SK-N-SH (cell line): Measurements from ENCODE around the gene EPB41L1. TPM values are rescaled to one million over a fixed set of nuclear protein-coding genes. Genes with fewer than 3 reads are reported as not detected.

Experiments used
- CTCF ChIA-PET: fragments of 300-600, 350-600 bp; formaldehyde crosslinking; extraction: SDS; loops from one replicate; lab custom pipeline; 2021; lab: Yijun Ruan, JAX
- POLR2A ChIA-PET: fragments of 350-600 bp; sonication (Branson Sonifier 250); formaldehyde crosslinking; extraction: SDS; loops from one replicate; lab custom pipeline; 2020; ENCODE audit warnings: antibody characterized with exemption, inconsistent platforms; lab: Yijun Ruan, JAX
- DNase-seq: peaks from one replicate; pipeline ENCODE4 v3.0.0; 2012
- H2AFZ ChIP-seq: fragments of 200-600 bp; sonication (generic); 2 replicates; pipeline ENCODE4 v1.8.1; 2016; ENCODE audit warnings: antibody characterized with exemption, mild to moderate bottlenecking, low read depth
- H3F3A ChIP-seq: fragments of 200-600 bp; sonication (generic); replicated peaks from 2 replicates; pipeline ENCODE3; 2016; ENCODE audit warnings: antibody characterized with exemption, mild to moderate bottlenecking; ENCODE audit not compliant: insufficient read depth
- H3K27ac ChIP-seq, 2 experiments: fragments of 200-500 bp in 1 of 2; fragments of 200-600 bp in 1 of 2; sonication (Bioruptor generic) in 1 of 2; sonication (generic), shearing (Covaris generic) in 1 of 2; 2 replicates each; pipeline versions ENCODE4 v1.5.1 to v1.6.1; 2014 to 2016; ENCODE audit warnings: low read depth in 2 of 2, inconsistent platforms in 1 of 2, low read length in 1 of 2, mild to moderate bottlenecking in 1 of 2, mixed read lengths in 1 of 2
- H3K27me3 ChIP-seq: fragments of 200-600 bp; sonication (generic), shearing (Covaris generic); 2 replicates; pipeline ENCODE4 v1.6.1; 2016; ENCODE audit warnings: mixed run types; ENCODE audit not compliant: insufficient read depth
- H3K36me3 ChIP-seq, 2 experiments: fragments of 200-500 bp in 1 of 2; fragments of 200-600 bp in 1 of 2; sonication (Bioruptor generic) in 1 of 2; sonication (generic) in 1 of 2; replicated peaks in 1 of 2; 2 replicates each; pipeline versions ENCODE3 to v1.5.1; 2014 to 2016; ENCODE audit warnings: low read length in 1 of 2, mild to moderate bottlenecking in 1 of 2; ENCODE audit not compliant: insufficient read depth in 2 of 2, control insufficient read depth in 1 of 2
- H3K4me1 ChIP-seq, 2 experiments: fragments of 200-500 bp in 1 of 2; fragments of 200-600 bp in 1 of 2; sonication (Bioruptor generic) in 1 of 2; sonication (generic), shearing (Covaris generic) in 1 of 2; 2 replicates each; pipeline versions ENCODE4 v1.5.1 to v1.6.1; 2014 to 2016; ENCODE audit warnings: low read depth in 1 of 2, low read length in 1 of 2, mixed run types in 1 of 2; ENCODE audit not compliant: insufficient read depth in 2 of 2, control insufficient read depth in 1 of 2
- H3K4me2 ChIP-seq: fragments of 200-600 bp; sonication (generic), shearing (Covaris generic); 2 replicates; pipeline ENCODE4 v1.6.1; 2017; ENCODE audit warnings: mixed run types
- H3K4me3 ChIP-seq, 2 experiments: fragments of 200-500 bp in 1 of 2; fragments of 200-600 bp in 1 of 2; sonication (Bioruptor generic) in 1 of 2; sonication (generic), shearing (Covaris generic) in 1 of 2; 2 replicates each; pipeline versions ENCODE4 v1.5.1 to v1.8.1; 2014 to 2016; ENCODE audit warnings: low read depth in 2 of 2, inconsistent platforms in 1 of 2, low read length in 1 of 2, mild to moderate bottlenecking in 1 of 2, mixed read lengths in 1 of 2, moderate library complexity in 1 of 2
- H3K79me2 ChIP-seq: fragments of 200-600 bp; sonication (generic); 2 replicates; pipeline ENCODE4 v1.8.1; 2017; ENCODE audit warnings: mild to moderate bottlenecking; ENCODE audit not compliant: insufficient read depth
- H3K9ac ChIP-seq: fragments of 200-600 bp; sonication (generic); 2 replicates; pipeline ENCODE4 v1.6.1; 2017; ENCODE audit warnings: mixed run types
- H3K9me2 ChIP-seq: fragments of 200-600 bp; sonication (generic); 2 replicates; pipeline ENCODE4 v1.6.1; 2017; ENCODE audit warnings: mixed run types
- H3K9me3 ChIP-seq: fragments of 200-600 bp; sonication (generic); 2 replicates; pipeline ENCODE4 v1.6.1; 2017; ENCODE audit warnings: mixed run types, mild to moderate bottlenecking, moderate library complexity
- H4K20me1 ChIP-seq: fragments of 200-600 bp; sonication (generic); 2 replicates; pipeline ENCODE4 v1.6.1; 2017; ENCODE audit warnings: mild to moderate bottlenecking, mixed run types; ENCODE audit not compliant: insufficient read depth
- ELF1 ChIP-seq: IDR thresholded peaks from 2 replicates; pipeline ENCODE4 v1.4.0; 2012
- EP300 ChIP-seq, 2 experiments: IDR thresholded peaks; 2 replicates each; pipeline versions ENCODE4 v1.4.0 to v1.6.1; 2012; ENCODE audit warnings: borderline replicate concordance in 1 of 2, low read depth in 1 of 2, low read length in 1 of 2
- EZH2phosphoT487 ChIP-seq: fragments of 200-600 bp; sonication (generic); IDR thresholded peaks from 2 replicates; pipeline ENCODE4 v1.6.1; 2017; ENCODE audit warnings: low read depth, mixed run types, mild to moderate bottlenecking, antibody characterized with exemption, moderate library complexity, borderline replicate concordance
- FOSL2 ChIP-seq: IDR thresholded peaks from 2 replicates; pipeline ENCODE4 v1.4.0; 2012; ENCODE audit warnings: low read depth, mild to moderate bottlenecking, moderate library complexity, borderline replicate concordance
- FOXJ3 ChIP-seq: sonication (generic); formaldehyde crosslinking; IDR thresholded peaks from 2 replicates; pipeline ENCODE4 v1.5.1; 2020; ENCODE audit warnings: mild to moderate bottlenecking, missing genetic modification reagents
- MEF2A ChIP-seq: IDR thresholded peaks from 2 replicates; pipeline ENCODE4 v1.4.0; 2012; ENCODE audit warnings: low read depth, borderline replicate concordance
- MXI1 ChIP-seq: IDR thresholded peaks from 2 replicates; pipeline ENCODE4 v1.6.1; 2012; ENCODE audit warnings: mild to moderate bottlenecking, low read depth, low read length, improper control_type of control experiment
- NFIC ChIP-seq: IDR thresholded peaks from 2 replicates; pipeline ENCODE4 v1.4.0; 2012; ENCODE audit warnings: borderline replicate concordance
- RAD21 ChIP-seq: IDR thresholded peaks from 2 replicates; pipeline ENCODE4 v1.6.1; 2012; ENCODE audit warnings: mild to moderate bottlenecking, low read length
- RCOR1 ChIP-seq: fragments of 150-350 bp; IDR thresholded peaks from 2 replicates; pipeline ENCODE4 v1.6.1; 2017; ENCODE audit warnings: antibody characterized with exemption, low read length
- SIN3A ChIP-seq: IDR thresholded peaks from 2 replicates; pipeline ENCODE4 v1.6.1; 2012; ENCODE audit warnings: low read depth, mild to moderate bottlenecking, low read length, moderate library complexity, borderline replicate concordance
- WGBS: methylation state at CpG from one replicate; pipeline ENCODE4 v1.1.6; 2017; ENCODE audit warnings: low lambda C conversion rate; 5-methylcytosine and 5-hydroxymethylcytosine counted together
- polyA plus RNA-seq, 3 experiments: library from polyadenylated mRNA; depleted of rRNA; stranded (reverse); fragments of >200 nt; gene quantifications; 2 replicates each; pipeline ENCODE4 v1.2.3, GENCODE V29; 2012
- TF ChIP-seq, protein P1 (sequence below): fragments of 200-600 bp; sonication (generic); IDR thresholded peaks from 2 replicates; pipeline ENCODE4 v1.6.1; 2017; ENCODE audit warnings: antibody characterized with exemption, mild to moderate bottlenecking, moderate library complexity
- TF ChIP-seq, protein P2 (sequence below): fragments of 150-350 bp; IDR thresholded peaks from 2 replicates; pipeline ENCODE4 v1.6.1; 2016; ENCODE audit warnings: mild to moderate bottlenecking, low read depth, low read length
- TF ChIP-seq, protein P3 (sequence below): IDR thresholded peaks from 2 replicates; pipeline ENCODE4 v1.4.0; 2012; ENCODE audit warnings: low read depth, borderline replicate concordance
- TF ChIP-seq, protein P4 (sequence below): IDR thresholded peaks from 2 replicates; pipeline ENCODE4 v1.4.0; 2012; ENCODE audit warnings: low read depth
- TF ChIP-seq, protein P5 (sequence below): IDR thresholded peaks from 2 replicates; pipeline ENCODE4 v1.4.0; 2012; ENCODE audit warnings: low read depth, borderline replicate concordance
- TF ChIP-seq, protein P6 (sequence below): IDR thresholded peaks from 2 replicates; pipeline ENCODE4 v1.6.1; 2012; ENCODE audit warnings: mild to moderate bottlenecking, low read depth, low read length, moderate library complexity
- TF ChIP-seq, protein P7 (sequence below): IDR thresholded peaks from 2 replicates; pipeline ENCODE4; 2012

The EPB41L1 gene
- polyA plus RNA-seq (2012; rRNA removed): 20.7 and 26.1 TPM in 2 replicates
- 19.1 and 25.2 TPM in 2 replicates for polyA plus RNA-seq (2012; cell fraction: cytosol; rRNA removed)
- polyA plus RNA-seq (2012; cell fraction: nucleus; rRNA removed): 24.9 and 27.9 TPM in 2 replicates

DNA sequence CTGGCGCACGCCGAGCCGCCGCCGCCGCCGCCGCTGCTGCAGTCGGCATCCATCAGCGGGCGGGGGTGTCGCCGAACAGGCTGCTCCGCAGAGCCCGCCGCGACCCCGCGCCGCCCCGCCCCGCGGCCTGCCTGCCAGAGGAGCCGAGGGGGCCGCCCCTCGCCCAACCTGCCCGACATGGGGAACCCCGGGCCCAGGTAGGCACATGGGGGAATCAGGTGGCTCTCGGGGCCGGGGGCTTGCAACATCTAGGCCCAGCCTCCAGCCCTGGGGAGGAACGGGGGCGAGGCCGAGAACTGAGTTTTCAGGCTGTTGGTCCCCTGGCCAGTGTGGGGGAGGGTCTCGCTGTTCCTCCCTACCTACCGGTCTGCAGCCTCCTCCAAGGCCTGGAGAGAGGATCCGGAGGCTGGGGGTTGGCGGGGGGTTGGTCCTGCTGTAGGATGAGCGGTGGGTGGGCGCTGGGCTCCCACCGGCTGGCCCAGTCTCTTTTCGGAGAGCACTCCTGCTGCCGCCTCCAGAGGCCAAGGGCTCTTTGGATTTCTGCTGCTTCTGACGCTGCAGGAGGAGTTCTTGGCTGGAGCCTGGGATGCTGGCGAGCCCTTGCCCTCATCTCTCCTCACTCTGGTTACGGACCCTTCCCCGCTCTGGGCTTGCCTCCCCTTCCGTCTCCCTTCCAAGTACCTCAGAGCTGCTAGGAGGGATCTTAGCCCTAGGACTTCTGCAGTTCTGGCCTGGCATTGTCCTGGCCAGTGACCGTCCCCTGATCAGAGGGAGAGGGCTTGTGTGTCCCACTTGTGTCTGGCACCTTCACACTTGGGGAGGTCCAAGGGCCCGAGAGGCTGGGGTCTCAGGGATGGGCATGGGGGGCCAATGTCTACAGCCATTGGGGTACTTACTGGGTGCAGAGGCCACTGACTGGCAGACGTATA is at the start of gene EPB41L1:
Gene EPB41L1 (plus strand): TSS at position 41 of the 929 bp plus-strand sequence. CDS start 19,038 bp downstream, outside the sequence.
- POLR2A ChIA-PET: no interaction called here
- peaks cover 15% of the 10 kb centered on the region for H4K20me1 ChIP-seq
- peaks cover 12% of the 10 kb centered on the region; the same call in 1 of the 2 replicates for H3K79me2 ChIP-seq
- peak within 1 kb of the TSS; percentile 88 to 89 for H3K4me3 ChIP-seq
- no peaks in the 10 kb centered on the region for H3K9me2 ChIP-seq
- peak within 1 kb of the TSS; percentile 74 for H3K9ac ChIP-seq
- H3K36me3 ChIP-seq: no peaks in the 10 kb centered on the region
- H3F3A ChIP-seq: peaks cover 10% of the 10 kb centered on the region
- CTCF ChIA-PET: interaction anchor here (1.0 to 11.1 kb wide), 12 partner anchors 8 to 285 kb away, joined by 3 to 178 read pairs (median 9); no protein-coding TSS in a partner anchor
- DNase-seq: peak; percentile 73
- peak within 1 kb of the TSS; percentile 94 for H2AFZ ChIP-seq
- peak within 1 kb of the TSS; percentile 97 for H3K4me2 ChIP-seq
- no peaks in the 10 kb centered on the region for H3K27me3 ChIP-seq
- H3K27ac ChIP-seq: peak within 1 kb of the TSS; percentile 8 to 79; a peak in 3 of 4 replicates
- TF ChIP-seq, protein P1, sequence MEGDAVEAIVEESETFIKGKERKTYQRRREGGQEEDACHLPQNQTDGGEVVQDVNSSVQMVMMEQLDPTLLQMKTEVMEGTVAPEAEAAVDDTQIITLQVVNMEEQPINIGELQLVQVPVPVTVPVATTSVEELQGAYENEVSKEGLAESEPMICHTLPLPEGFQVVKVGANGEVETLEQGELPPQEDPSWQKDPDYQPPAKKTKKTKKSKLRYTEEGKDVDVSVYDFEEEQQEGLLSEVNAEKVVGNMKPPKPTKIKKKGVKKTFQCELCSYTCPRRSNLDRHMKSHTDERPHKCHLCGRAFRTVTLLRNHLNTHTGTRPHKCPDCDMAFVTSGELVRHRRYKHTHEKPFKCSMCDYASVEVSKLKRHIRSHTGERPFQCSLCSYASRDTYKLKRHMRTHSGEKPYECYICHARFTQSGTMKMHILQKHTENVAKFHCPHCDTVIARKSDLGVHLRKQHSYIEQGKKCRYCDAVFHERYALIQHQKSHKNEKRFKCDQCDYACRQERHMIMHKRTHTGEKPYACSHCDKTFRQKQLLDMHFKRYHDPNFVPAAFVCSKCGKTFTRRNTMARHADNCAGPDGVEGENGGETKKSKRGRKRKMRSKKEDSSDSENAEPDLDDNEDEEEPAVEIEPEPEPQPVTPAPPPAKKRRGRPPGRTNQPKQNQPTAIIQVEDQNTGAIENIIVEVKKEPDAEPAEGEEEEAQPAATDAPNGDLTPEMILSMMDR: no peak
- TF ChIP-seq, protein P2, sequence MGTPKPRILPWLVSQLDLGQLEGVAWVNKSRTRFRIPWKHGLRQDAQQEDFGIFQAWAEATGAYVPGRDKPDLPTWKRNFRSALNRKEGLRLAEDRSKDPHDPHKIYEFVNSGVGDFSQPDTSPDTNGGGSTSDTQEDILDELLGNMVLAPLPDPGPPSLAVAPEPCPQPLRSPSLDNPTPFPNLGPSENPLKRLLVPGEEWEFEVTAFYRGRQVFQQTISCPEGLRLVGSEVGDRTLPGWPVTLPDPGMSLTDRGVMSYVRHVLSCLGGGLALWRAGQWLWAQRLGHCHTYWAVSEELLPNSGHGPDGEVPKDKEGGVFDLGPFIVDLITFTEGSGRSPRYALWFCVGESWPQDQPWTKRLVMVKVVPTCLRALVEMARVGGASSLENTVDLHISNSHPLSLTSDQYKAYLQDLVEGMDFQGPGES: no peak
- TF ChIP-seq, protein P3, sequence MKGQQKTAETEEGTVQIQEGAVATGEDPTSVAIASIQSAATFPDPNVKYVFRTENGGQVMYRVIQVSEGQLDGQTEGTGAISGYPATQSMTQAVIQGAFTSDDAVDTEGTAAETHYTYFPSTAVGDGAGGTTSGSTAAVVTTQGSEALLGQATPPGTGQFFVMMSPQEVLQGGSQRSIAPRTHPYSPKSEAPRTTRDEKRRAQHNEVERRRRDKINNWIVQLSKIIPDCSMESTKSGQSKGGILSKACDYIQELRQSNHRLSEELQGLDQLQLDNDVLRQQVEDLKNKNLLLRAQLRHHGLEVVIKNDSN: no peak
- no peak for TF ChIP-seq FOSL2
- 0 out of 2 replicates have a peak, but pooled peaks have one; percentile 20 for TF ChIP-seq NFIC
- TF ChIP-seq RAD21: no peak
- TF ChIP-seq EZH2phosphoT487: no peak
- TF ChIP-seq SIN3A: no peak
- TF ChIP-seq MXI1: 0 out of 2 replicates have a peak, but pooled peaks have one; percentile 45
- no peak for TF ChIP-seq FOXJ3 (CRISPR knock-in tag)
- TF ChIP-seq ELF1: no peak
- no peak for TF ChIP-seq MEF2A
- TF ChIP-seq, protein P4, sequence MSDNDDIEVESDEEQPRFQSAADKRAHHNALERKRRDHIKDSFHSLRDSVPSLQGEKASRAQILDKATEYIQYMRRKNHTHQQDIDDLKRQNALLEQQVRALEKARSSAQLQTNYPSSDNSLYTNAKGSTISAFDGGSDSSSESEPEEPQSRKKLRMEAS: no peak
- TF ChIP-seq RCOR1: no peak
- TF ChIP-seq, protein P5, sequence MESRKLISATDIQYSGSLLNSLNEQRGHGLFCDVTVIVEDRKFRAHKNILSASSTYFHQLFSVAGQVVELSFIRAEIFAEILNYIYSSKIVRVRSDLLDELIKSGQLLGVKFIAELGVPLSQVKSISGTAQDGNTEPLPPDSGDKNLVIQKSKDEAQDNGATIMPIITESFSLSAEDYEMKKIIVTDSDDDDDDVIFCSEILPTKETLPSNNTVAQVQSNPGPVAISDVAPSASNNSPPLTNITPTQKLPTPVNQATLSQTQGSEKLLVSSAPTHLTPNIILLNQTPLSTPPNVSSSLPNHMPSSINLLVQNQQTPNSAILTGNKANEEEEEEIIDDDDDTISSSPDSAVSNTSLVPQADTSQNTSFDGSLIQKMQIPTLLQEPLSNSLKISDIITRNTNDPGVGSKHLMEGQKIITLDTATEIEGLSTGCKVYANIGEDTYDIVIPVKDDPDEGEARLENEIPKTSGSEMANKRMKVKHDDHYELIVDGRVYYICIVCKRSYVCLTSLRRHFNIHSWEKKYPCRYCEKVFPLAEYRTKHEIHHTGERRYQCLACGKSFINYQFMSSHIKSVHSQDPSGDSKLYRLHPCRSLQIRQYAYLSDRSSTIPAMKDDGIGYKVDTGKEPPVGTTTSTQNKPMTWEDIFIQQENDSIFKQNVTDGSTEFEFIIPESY: no peak
- TF ChIP-seq, protein P6, sequence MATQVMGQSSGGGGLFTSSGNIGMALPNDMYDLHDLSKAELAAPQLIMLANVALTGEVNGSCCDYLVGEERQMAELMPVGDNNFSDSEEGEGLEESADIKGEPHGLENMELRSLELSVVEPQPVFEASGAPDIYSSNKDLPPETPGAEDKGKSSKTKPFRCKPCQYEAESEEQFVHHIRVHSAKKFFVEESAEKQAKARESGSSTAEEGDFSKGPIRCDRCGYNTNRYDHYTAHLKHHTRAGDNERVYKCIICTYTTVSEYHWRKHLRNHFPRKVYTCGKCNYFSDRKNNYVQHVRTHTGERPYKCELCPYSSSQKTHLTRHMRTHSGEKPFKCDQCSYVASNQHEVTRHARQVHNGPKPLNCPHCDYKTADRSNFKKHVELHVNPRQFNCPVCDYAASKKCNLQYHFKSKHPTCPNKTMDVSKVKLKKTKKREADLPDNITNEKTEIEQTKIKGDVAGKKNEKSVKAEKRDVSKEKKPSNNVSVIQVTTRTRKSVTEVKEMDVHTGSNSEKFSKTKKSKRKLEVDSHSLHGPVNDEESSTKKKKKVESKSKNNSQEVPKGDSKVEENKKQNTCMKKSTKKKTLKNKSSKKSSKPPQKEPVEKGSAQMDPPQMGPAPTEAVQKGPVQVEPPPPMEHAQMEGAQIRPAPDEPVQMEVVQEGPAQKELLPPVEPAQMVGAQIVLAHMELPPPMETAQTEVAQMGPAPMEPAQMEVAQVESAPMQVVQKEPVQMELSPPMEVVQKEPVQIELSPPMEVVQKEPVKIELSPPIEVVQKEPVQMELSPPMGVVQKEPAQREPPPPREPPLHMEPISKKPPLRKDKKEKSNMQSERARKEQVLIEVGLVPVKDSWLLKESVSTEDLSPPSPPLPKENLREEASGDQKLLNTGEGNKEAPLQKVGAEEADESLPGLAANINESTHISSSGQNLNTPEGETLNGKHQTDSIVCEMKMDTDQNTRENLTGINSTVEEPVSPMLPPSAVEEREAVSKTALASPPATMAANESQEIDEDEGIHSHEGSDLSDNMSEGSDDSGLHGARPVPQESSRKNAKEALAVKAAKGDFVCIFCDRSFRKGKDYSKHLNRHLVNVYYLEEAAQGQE: no peak
- TF ChIP-seq EP300 (IDR thresholded peaks at IDR 0.05; ENCODE audit: borderline replicate concordance in 1 of 2, low read depth in 1 of 2, low read length in 1 of 2): no peak
- TF ChIP-seq, protein P7, sequence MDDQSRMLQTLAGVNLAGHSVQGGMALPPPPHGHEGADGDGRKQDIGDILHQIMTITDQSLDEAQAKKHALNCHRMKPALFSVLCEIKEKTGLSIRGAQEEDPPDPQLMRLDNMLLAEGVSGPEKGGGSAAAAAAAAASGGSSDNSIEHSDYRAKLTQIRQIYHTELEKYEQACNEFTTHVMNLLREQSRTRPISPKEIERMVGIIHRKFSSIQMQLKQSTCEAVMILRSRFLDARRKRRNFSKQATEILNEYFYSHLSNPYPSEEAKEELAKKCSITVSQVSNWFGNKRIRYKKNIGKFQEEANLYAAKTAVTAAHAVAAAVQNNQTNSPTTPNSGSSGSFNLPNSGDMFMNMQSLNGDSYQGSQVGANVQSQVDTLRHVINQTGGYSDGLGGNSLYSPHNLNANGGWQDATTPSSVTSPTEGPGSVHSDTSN: 0 out of 2 replicates have a peak, but pooled peaks have one; percentile 0
- TF ChIP-seq, all 33 proteins: peak for 3
- WGBS: 38% methylated on average over 8 of the region's 51 CpGs
- Histone ChIP-seq H3K9me3 (no peaks in the 10 kb centered on the region), H3K4me1 (peaks cover 0 to 25% of the 10 kb centered on the region in 2 experiments; a peak in 2 of 4 replicates)
